ENCODE results near the gene TMEM163.

GRCh38 chr2:134676960-134677359 is 41.8 kb downstream of the TMEM163 start:
- TF ChIP-seq POLR2AphosphoS5 (IDR thresholded peaks at IDR 0.05) (no peak), POLR2A (IDR thresholded peaks at IDR 0.05; ENCODE audit: low read depth) (no peak)

Measured in esophagus muscularis mucosa (tissue), 2 donors.